Uterus (tissue), 2 donors: ENCODE results near the gene MPHOSPH6.

Experiments
- POLR2A ChIP-seq, 2 donors: fragments of 450-650 bp; IDR thresholded peaks; one replicate each; pipeline ENCODE4 v1.6.1; 2016; ENCODE audit warnings: antibody characterized with exemption in 2 of 2, mild to moderate bottlenecking in 1 of 2, moderate library complexity in 1 of 2
- TF ChIP-seq, protein P1 (sequence below), 4 experiments: fragments of 200-600 bp in 2 of 4; fragments of 450-650 bp in 2 of 4; sonication (generic) in 2 of 4; IDR thresholded peaks; one replicate each; pipeline ENCODE4 v1.5.1; 2016 to 2019; ENCODE audit warnings: antibody characterized with exemption in 4 of 4, mild to moderate bottlenecking in 2 of 4, moderate library complexity in 1 of 4

DNA sequence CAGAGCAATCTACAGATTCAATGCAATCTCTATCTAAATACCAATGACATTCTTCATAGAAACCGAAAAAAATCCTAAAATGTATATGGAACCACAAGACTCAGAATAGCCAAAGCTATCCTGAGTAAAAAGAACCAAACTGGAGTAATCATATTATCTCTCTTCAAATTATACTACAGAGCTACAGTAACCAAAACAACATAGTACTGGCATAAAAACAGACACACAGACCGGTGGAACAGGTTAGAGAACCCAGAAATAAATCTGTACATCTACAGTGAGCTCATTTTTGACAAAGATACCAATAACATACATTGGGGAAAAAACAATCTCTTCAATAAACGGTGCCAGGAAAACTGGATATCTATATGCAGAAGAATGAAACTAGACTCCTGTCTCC, 45.4 kb downstream of the MPHOSPH6 start:
- no peak for TF ChIP-seq POLR2A (IDR thresholded peaks at IDR 0.05)
- TF ChIP-seq, protein P1, sequence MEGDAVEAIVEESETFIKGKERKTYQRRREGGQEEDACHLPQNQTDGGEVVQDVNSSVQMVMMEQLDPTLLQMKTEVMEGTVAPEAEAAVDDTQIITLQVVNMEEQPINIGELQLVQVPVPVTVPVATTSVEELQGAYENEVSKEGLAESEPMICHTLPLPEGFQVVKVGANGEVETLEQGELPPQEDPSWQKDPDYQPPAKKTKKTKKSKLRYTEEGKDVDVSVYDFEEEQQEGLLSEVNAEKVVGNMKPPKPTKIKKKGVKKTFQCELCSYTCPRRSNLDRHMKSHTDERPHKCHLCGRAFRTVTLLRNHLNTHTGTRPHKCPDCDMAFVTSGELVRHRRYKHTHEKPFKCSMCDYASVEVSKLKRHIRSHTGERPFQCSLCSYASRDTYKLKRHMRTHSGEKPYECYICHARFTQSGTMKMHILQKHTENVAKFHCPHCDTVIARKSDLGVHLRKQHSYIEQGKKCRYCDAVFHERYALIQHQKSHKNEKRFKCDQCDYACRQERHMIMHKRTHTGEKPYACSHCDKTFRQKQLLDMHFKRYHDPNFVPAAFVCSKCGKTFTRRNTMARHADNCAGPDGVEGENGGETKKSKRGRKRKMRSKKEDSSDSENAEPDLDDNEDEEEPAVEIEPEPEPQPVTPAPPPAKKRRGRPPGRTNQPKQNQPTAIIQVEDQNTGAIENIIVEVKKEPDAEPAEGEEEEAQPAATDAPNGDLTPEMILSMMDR (IDR thresholded peaks at IDR 0.05), result no peak
